GM12801 (cell line): ENCODE results near the gene LONP2.

ENCODE experiments used
- TF ChIP-seq, protein P1 (sequence below): IDR thresholded peaks from one replicate; pipeline ENCODE4 v1.5.1; 2011; ENCODE audit warnings: control low read depth; ENCODE audit not compliant: insufficient read length; ENCODE audit errors: extremely low read depth

LONP2 gene

DNA sequence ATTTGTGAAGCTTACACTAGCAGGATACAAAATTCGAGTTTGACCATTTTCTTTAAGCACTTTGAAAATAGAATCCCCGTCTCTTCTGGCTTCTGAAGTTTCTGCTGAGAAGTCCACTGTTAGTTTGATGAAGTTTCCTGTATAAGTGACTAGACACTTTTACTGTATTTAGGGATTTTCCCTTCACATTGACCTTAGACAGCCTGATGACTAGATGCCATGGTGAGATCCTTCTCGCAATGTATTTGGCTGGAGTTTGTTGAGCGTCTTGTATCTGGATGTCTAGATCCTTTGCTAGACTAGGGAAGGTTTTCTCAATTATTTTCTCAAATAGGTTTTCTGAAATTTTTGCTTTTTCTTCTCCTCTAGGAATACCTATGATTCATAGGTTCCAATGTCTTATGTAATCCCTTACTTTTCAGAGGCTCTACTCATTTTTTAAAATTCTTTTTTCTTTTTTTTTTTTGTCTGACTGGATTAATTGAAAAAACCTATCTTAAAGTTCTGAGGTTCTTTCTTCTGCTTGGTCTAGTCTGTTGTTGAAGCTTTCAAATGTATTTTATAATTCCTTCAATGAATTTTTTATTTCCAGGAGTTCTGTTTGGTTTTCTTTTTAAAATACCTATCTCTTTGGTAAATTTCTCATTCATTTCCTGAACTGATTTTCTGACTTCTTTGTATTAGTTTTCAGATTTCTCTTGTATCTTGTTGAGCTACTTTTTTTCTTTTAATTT lies 67.0 kb downstream of the LONP2 start:
- TF ChIP-seq, protein P1, sequence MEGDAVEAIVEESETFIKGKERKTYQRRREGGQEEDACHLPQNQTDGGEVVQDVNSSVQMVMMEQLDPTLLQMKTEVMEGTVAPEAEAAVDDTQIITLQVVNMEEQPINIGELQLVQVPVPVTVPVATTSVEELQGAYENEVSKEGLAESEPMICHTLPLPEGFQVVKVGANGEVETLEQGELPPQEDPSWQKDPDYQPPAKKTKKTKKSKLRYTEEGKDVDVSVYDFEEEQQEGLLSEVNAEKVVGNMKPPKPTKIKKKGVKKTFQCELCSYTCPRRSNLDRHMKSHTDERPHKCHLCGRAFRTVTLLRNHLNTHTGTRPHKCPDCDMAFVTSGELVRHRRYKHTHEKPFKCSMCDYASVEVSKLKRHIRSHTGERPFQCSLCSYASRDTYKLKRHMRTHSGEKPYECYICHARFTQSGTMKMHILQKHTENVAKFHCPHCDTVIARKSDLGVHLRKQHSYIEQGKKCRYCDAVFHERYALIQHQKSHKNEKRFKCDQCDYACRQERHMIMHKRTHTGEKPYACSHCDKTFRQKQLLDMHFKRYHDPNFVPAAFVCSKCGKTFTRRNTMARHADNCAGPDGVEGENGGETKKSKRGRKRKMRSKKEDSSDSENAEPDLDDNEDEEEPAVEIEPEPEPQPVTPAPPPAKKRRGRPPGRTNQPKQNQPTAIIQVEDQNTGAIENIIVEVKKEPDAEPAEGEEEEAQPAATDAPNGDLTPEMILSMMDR = no peak

DNA sequence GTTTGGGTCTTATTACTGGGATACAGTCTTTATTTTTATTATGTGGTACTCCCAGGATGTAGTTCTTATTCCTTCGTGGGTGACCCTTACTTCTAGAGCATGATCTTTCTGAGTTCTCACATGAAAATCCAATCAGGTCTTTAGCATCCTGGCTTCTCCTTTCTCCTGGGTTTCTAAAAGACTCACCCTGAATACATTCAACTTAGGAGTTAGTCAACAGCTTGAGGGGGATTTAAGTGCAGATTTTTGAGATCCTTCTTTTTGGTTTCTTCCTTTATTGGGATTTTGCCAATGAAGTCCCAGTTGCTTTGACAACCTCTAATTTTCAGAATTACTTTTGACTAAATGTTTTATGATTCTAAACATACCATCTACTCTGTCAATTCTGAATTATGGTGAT lies 72.9 kb downstream of the LONP2 start:
- TF ChIP-seq, protein P1 = no peak

DNA sequence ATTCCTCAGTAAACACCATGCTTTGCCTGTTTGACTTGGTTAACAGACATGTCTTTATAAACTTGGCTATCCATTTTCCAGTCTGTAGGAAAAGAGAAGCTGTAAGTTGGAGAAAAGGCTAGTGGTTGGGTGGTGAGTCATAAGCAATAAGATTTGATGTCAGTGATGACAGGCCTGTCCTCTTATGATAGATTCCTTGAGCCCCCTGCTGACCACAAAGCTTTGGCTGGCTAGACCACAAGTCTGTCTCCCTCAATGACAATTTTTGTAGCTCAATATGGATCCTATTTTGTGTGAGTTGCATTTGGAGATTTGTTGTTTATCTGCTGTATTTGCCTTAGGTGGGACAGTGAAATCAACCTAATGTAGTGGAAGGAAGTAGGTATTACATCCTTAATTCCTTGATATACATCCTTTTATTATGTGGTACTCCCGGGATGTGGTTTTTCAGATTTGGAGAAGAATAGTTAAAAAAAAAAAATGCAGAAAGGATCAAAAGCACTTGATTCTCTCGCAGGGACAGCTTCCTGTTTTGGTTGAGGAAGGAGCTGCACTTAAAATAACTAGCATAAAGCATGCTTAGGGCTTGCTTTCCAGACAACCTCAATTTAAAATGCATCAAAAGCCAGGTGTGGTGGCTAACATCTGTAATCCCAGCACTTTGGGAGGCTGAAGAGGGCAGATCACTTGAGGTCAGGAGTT lies 73.7 kb downstream of the LONP2 start:
- TF ChIP-seq, protein P1 = no peak

DNA sequence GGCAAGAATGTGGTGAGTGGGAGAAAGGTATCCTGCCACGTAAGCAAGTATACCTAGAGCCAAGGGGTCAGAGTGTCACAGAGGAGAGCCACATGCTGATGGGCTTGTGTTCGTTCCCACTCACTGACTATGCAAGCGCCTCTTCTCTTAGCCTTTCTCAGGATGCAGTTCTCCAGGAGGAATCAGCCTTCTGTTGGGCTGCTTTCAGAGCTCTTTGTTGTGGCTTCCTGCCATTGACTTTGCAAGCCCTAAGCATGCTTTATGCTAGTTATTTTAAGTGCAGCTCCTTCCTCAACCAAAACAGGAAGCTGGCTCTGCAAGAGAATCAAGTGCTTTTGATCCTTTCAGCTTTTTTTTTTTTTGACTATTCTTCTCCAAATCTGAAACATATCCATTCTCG lies 74.5 kb downstream of the LONP2 start:
- TF ChIP-seq, protein P1 = no peak

DNA sequence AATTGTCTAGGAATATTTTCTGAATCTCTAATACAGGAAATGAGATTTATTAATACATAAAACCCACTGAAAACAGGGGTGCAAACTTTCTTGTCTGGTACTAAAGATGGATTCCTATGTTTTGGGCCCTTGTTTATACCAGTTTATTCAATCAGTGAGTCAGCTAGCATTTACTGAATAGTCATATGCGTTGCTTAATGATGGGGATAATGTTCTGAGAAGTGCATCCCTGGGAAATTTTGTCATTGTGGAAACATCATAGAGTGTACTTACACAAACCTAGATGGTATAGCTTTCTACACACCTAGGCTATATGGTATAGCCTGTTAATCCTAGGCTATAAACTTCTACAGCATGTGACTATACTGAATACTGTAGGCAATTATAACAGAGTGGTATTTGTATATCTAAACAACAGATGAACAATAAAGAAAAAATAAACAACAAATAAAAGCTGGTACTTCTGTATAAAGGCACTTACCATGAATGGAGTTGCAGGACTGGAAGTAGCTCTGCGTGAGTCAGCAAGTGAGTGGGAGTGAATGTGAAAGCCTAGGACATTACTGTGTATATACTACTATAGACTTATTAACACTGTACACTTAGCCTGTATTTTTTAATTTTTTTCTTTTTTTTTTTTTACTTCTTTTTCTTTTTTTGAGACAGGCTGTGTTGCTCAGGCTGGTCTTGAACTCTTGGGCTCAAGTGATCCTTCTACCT lies 77.4 kb downstream of the LONP2 start:
- TF ChIP-seq, protein P1 = no peak

DNA sequence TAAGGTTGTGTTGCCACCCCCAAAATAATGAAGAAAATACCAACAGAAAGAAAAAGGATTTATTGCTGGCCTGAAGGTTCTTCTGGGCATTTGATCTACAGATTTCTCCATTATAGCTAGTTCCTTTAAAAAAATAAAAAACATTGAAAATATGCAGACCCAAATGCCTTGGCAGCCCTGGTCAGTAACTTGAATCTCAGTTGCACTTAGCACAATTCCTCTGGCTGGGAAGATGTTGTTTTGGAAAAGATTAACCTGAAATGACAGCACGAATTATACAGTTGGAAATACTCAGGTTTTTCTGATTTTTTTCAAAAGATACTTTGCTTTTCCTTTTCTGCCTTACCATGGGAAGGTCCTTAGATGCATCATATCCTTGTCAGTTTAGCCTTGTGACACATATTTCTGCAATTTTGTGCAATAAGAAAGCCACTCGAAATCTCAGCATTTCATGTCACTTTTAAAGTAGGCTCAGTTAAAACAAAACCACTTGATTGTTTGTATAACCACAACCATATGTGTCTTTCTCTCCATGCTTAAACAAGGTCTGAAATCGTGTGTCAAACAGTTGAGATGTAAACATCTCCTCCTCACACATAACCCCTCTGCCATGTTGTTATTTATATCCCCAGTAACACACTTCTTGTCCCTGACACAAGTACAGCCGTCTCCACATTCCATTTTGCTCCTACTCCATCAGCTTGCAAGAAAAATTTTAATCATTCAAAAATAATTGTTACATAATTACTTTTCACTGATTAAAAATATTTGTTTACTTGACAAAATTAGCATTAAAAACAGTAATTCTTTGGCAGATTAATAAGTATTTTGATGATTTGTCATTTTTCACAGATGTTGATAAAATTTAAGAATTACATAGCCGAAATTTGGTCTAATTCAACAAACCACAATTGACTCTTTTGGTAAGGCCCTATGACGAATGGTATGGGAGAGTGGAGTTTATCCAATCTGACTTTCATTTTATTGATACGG lies 80.0 kb downstream of the LONP2 start:
- TF ChIP-seq, protein P1 = no peak
